ENCODE measurements around the gene PPAN.

DNA sequence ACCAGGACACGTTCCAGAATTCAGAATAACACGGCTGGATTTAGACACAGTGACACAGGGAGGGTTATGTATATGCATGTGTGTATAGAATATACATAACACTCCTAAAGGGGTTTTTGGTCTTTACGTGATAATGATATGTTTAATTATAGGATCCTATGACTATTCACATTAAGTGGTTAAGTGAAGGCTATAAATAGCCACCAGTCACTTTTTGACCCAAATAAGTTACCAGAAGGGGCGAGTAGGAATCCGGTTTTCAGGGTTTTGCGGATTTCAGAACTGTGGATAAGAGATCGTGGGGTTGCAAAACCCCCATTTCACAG is 10.6 kb upstream of the PPAN start:
- TF ChIP-seq EZH2 (IDR thresholded peaks at IDR 0.05; ENCODE audit: insufficient read depth, poor library complexity, severe bottlenecking): no peak
- TF ChIP-seq EZH2phosphoT487 (IDR thresholded peaks at IDR 0.05; ENCODE audit: insufficient read depth, low read depth): no peak
